ENCODE data around the gene FHIP2A.

- TF ChIP-seq POLR2A (IDR thresholded peaks at IDR 0.05) (no peak), CTCF (IDR thresholded peaks at IDR 0.05 in 4 of 5, conservative IDR thresholded peaks at IDR 0.05 in 1 of 5) (no peak)
These were observed 47.4 kb downstream of the FHIP2A start for GRCh38 chr10:114868870-114869519.
